Uterus (tissue), 4 donors: ENCODE data around the gene C9orf72. TPM values are rescaled to one million over a fixed set of nuclear protein-coding genes. Genes with fewer than 3 reads are reported as not detected.
A peak's percentile ranks its signal among the peaks of the same experiment; 100 is the strongest.

ENCODE experiments used
- DNase-seq, 2 donors: peaks; one replicate each; pipeline ENCODE4 v3.0.0-alpha.2; 2019 to 2020
- H3K27ac ChIP-seq, 2 donors: fragments of 200-600 bp; sonication (generic); 1 replicate in 1 of 2; 2 replicates in 1 of 2; pipeline ENCODE4 v1.5.1; 2016 to 2018
- H3K27me3 ChIP-seq, 2 donors: fragments of 200-600 bp; sonication (generic); one replicate each; pipeline ENCODE4 v1.5.1; 2018 to 2019; ENCODE audit warnings: control low read depth in 1 of 2
- H3K36me3 ChIP-seq, 2 donors: fragments of 200-600 bp; sonication (generic); one replicate each; pipeline ENCODE4 v1.5.1; 2019; ENCODE audit warnings: control low read depth in 1 of 2
- H3K4me1 ChIP-seq, 2 donors: fragments of 200-600 bp; sonication (generic); one replicate each; pipeline ENCODE4 v1.5.1; 2018 to 2019; ENCODE audit warnings: control low read depth in 1 of 2
- H3K4me3 ChIP-seq, 2 donors: fragments of 200-600 bp; sonication (generic); 1 replicate in 1 of 2; 2 replicates in 1 of 2; pipeline ENCODE4 v1.5.1; 2018 to 2019; ENCODE audit warnings: mild to moderate bottlenecking in 1 of 2
- H3K9me3 ChIP-seq, 2 donors: fragments of 200-600 bp; sonication (generic); one replicate each; pipeline ENCODE4 v1.5.1; 2019; ENCODE audit warnings: control low read depth in 1 of 2
- POLR2A ChIP-seq, 2 donors: fragments of 450-650 bp; IDR thresholded peaks; one replicate each; pipeline ENCODE4 v1.6.1; 2016; ENCODE audit warnings: antibody characterized with exemption in 2 of 2, mild to moderate bottlenecking in 1 of 2, moderate library complexity in 1 of 2
- intact Hi-C: fragments of 100-400 bp; cut with DNase I; formaldehyde crosslinking; loops from one replicate; pipeline ENCODE4 v1.15.1; 2023; ENCODE audit warnings: low total_unique reads
- total RNA-seq, 4 donors: library from RNA; depleted of rRNA in 3 of 4; stranded (reverse); fragments of >200 nt in 3 of 4; gene quantifications; one replicate each; pipeline versions ENCODE4 v1.1.0 to v1.2.4, GENCODE V29; 2014 to 2023
- TF ChIP-seq, protein P1 (sequence below), 4 experiments: fragments of 200-600 bp in 2 of 4; fragments of 450-650 bp in 2 of 4; sonication (generic) in 2 of 4; IDR thresholded peaks; one replicate each; pipeline ENCODE4 v1.5.1; 2016 to 2019; ENCODE audit warnings: antibody characterized with exemption in 4 of 4, mild to moderate bottlenecking in 2 of 4, moderate library complexity in 1 of 4
- donor health status: DM: yes; HTN: yes; CAD: no.

Gene C9orf72
- total RNA-seq, 4 donors from 2014 or later = 16.1 to 46.2 (median 32.1) TPM

DNA sequence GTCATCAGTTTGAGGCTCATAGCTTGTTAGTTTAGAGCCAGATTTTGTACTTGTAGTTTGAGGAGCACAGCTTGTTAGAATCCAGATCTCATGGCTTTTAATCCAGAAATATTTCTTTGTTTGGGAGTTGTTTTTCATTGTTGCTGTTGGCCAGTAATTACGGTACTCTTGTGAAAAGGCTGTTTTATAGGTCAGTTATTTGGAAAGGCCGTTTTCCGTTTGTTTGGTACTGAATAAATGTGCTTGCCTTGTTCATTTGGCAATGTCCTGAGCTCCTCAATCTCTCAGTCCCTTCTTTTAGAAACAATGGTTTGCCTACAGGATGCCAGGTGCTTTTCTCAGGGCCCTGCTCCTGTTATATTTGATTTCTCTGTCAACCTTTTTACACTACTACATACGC lies 39.1 kb downstream of the C9orf72 start:
- intact Hi-C loops = loop anchor here (5.0 kb wide), 1 partner anchor 197 kb away; no protein-coding TSS in a partner anchor
- TF ChIP-seq, protein P1, sequence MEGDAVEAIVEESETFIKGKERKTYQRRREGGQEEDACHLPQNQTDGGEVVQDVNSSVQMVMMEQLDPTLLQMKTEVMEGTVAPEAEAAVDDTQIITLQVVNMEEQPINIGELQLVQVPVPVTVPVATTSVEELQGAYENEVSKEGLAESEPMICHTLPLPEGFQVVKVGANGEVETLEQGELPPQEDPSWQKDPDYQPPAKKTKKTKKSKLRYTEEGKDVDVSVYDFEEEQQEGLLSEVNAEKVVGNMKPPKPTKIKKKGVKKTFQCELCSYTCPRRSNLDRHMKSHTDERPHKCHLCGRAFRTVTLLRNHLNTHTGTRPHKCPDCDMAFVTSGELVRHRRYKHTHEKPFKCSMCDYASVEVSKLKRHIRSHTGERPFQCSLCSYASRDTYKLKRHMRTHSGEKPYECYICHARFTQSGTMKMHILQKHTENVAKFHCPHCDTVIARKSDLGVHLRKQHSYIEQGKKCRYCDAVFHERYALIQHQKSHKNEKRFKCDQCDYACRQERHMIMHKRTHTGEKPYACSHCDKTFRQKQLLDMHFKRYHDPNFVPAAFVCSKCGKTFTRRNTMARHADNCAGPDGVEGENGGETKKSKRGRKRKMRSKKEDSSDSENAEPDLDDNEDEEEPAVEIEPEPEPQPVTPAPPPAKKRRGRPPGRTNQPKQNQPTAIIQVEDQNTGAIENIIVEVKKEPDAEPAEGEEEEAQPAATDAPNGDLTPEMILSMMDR (IDR thresholded peaks at IDR 0.05) = no peak
- no peak for TF ChIP-seq POLR2A (IDR thresholded peaks at IDR 0.05)
- peaks cover 7 to 8% of the 10 kb centered on the region in 2 donors for H3K4me1 ChIP-seq

DNA sequence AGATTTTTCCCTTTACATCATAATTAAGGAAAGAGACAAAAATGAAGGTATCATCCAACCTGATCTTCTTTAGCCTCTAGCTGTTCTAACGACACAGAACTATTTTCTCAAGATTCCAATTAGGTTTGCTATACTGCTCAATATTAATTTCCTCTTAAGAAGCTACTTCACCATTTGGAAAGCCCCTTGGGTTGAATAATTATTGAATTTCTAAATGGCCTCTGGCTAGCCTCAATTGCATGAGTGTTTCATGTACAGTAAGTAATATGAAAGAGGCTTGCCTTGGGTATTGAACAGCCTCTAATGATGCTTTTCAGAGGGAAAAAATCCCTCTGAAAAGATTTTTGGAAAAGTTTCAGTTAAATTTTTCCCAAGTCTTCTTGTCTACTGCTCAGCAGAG lies 40.0 kb downstream of the C9orf72 start:
- no peaks in the 10 kb centered on the region for H3K9me3 ChIP-seq
- peaks cover 0 to 2% of the 10 kb centered on the region in 2 donors for H3K4me1 ChIP-seq
- no peaks in the 10 kb centered on the region for H3K36me3 ChIP-seq
- no peaks in the 10 kb centered on the region for H3K27me3 ChIP-seq
- peak overlapping the region; percentile 81 to 93 for H3K27ac ChIP-seq
- DNase-seq = no peak
- H3K4me3 ChIP-seq = no peak overlapping the region
- intact Hi-C loops = loop anchor here (5.0 kb wide), 1 partner anchor 196 kb away; no protein-coding TSS in a partner anchor
- TF ChIP-seq, protein P1 (IDR thresholded peaks at IDR 0.05) = no peak
- no peak for TF ChIP-seq POLR2A (IDR thresholded peaks at IDR 0.05)

More for the DNA sequence above, 39.1 kb downstream of the C9orf72 start:
- H3K27ac ChIP-seq = peak overlapping the region; percentile 81 to 93
- no peak for DNase-seq
- H3K36me3 ChIP-seq = no peaks in the 10 kb centered on the region
- peak overlapping the region in 1 of 2 donors; percentile 6 for H3K4me3 ChIP-seq
- no peaks in the 10 kb centered on the region for H3K27me3 ChIP-seq
- H3K9me3 ChIP-seq = no peaks in the 10 kb centered on the region

DNA sequence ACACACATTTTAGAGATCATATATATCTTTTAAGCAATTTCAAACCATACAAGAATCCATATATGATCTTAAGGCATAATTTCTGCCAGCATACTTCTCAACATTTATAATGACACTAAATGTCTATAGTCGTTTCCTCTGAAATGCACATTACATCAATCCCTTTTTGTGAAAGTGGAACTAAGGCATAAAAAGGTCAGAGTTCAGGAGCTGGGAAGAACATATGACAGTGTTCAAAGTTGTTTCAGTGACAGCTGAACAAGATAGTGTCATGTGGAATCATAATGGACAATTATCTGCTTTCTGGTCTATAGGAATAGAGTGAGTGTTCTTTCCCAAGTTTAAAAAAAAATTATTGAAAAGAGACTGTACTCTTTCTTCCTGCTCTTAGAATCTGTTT lies 41.2 kb downstream of the C9orf72 start:
- TF ChIP-seq POLR2A (IDR thresholded peaks at IDR 0.05) = no peak
- TF ChIP-seq, protein P1 (IDR thresholded peaks at IDR 0.05) = no peak
- intact Hi-C loops = loop anchor here (5.0 kb wide), 1 partner anchor 195 kb away; no protein-coding TSS in a partner anchor

DNA sequence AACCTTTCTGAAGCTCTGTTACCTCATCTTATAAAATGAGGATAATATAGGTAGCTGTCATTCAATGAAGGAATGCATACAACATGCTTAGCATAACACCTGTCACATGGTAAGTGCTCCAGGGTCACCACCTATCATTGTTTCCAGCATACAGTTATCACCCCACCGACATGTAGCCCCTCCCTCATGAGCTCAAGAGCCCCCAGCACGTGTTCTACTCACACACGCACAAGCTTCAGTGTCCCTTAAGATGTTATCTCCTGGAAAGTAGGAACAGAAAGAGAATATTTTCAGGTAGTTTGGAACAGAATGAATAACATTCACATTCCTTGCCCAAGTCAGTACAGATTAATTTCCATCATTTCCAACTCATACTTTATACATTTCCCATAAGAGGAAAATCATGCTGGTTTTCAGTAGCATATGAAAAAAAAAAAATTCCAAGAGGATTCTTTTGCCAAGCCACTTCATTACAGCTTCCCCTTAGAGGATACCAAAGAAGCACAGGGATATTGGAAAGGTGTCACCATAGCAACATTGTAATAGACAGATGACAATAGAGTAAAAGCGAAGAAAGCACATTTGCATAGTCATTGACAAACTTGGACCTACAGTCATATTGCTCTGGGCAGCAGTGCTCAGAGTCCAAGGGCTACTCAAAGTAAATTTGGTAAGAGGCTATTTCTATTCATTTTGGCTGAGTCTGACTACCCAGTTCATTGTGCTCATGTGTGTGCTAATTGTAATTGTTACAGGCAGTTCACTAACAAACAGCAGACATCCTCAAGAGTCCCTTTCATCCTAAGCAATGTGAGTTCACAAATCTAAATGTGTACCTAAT lies 42.1 kb downstream of the C9orf72 start:
- intact Hi-C loops = loop anchor here (5.0 kb wide), 1 partner anchor 194 kb away; no protein-coding TSS in a partner anchor
- no peak overlapping the region for H3K27ac ChIP-seq
- peaks cover 0 to 8% of the 10 kb centered on the region in 2 donors for H3K4me1 ChIP-seq
- no peak for DNase-seq
- TF ChIP-seq POLR2A (IDR thresholded peaks at IDR 0.05) = no peak
- TF ChIP-seq, protein P1 (IDR thresholded peaks at IDR 0.05) = no peak
- H3K36me3 ChIP-seq = no peaks in the 10 kb centered on the region
- no peaks in the 10 kb centered on the region for H3K9me3 ChIP-seq
- H3K4me3 ChIP-seq = peak overlapping the region in 1 of 2 donors; percentile 10
- no peaks in the 10 kb centered on the region for H3K27me3 ChIP-seq

More for the DNA sequence above, 41.2 kb downstream of the C9orf72 start:
- H3K4me3 ChIP-seq = no peak overlapping the region
- H3K36me3 ChIP-seq = no peaks in the 10 kb centered on the region
- no peaks in the 10 kb centered on the region for H3K4me1 ChIP-seq
- H3K27ac ChIP-seq = no peak overlapping the region
- no peaks in the 10 kb centered on the region for H3K9me3 ChIP-seq
- no peak for DNase-seq
- H3K27me3 ChIP-seq = no peaks in the 10 kb centered on the region
